A549 treated with AZD9567 at 1 μM for 4 hours (cell line): ENCODE measurements around the gene ARMH1. TPM values are rescaled to one million over a fixed set of nuclear protein-coding genes. Genes with fewer than 3 reads are reported as not detected.

Source experiments
- total RNA-seq: library from RNA; stranded (reverse); fragments of 200-300 nt; extraction: Qiagen RNA extraction; gene quantifications from 5 replicates; pipeline ENCODE4 v1.2.3, GENCODE V29; 2022; ENCODE audit not compliant: insufficient read depth

Gene ARMH1
- total RNA-seq: 0.62 to 1.5 TPM (median 0.89 TPM) in 4 of 5 replicates, not detected in the other

DNA sequence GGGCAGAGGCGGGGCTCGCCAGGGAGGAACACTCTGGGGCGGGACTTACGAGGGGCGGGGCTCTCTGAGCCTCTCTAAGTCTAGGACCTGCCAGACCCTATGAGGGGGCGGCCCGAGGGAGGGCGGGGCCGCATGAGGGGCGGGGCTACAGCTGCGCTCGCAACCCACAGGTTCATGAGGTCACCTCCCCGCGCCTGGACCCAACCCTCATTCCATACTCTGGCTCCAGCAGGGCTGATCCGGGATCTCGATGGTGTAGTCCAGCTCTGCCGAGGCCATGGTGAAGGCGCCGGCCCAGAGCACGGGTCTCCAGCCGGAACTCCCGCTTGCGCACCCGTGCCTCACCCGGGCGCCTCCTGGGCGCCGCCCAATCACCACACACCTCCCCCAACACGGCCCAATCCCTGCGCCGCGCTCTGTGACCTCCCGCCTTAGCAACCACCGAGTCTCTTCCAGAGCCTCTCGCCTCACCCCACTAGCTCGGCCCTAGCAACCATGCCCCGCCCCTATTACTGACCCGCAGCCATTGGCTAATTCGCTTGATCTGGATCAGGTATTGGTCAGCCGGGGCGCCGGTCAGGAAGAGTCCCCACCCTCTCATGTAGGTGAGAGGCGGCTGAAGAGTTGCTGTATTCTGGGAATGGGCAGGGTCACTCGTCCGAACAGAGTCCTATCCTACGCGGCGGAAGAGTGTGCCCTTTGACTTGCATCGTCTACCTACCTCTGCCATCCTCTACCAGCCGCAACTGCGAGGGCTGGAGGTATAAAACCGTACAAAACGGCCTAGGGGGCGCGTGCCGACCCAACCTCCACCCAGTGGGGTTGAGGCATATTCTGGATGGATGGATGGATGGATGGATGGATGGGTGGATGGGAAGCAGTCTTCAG, at the start of gene ARMH1, which contains the start of gene TMEM53:
Gene ARMH1 (plus strand): TSS at position 602 of the 888 bp plus-strand sequence. CDS start 14,984 bp downstream, outside the sequence.
Gene TMEM53 (minus strand): TSS at position 369 of the 888 bp plus-strand sequence. CDS start 90 bp downstream, at position 279.

GRCh38 chr1:44730741-44731512, 56.4 kb downstream of the ARMH1 start, which contains the start of gene RNU5D-1:
RNU5D-1 (minus strand) TSS chr1:44731170.

GRCh38 chr1:44739307-44740178, 65.0 kb downstream of the ARMH1 start, which contains the start of gene KIF2C:
KIF2C (plus strand) TSS chr1:44739837; CDS start chr1:44739933, 96 bp downstream.

Other genes starting within 250 kb of the ARMH1 start
- 10.0 to 19.2 TPM (median 10.5 TPM) in 5 replicates for gene TMEM53, start 233 bp upstream of the ARMH1 start, total RNA-seq
- not detected in 5 replicates for gene RNU5D-1, start 56.5 kb downstream of the ARMH1 start, total RNA-seq
- gene KIF2C, start 65.1 kb downstream of the ARMH1 start, total RNA-seq: 35.0 to 38.5 TPM (median 36.6 TPM) in 5 replicates
- 1,183 to 1,747 TPM (median 1,698 TPM) in 5 replicates for gene RPS8, start 100.8 kb downstream of the ARMH1 start, total RNA-seq
- gene BEST4, start 113.5 kb downstream of the ARMH1 start, total RNA-seq: 0.22 to 0.60 TPM (median 0.38 TPM) in 4 of 5 replicates, not detected in the other
- 18.2 to 22.8 TPM (median 20.4 TPM) in 5 replicates for gene PLK3, start 125.7 kb downstream of the ARMH1 start, total RNA-seq
- 0.49 to 0.94 TPM (median 0.80 TPM) in 4 of 5 replicates, not detected in the other for gene DYNLT4, start 132.6 kb downstream of the ARMH1 start, total RNA-seq
- gene BTBD19, start 133.8 kb downstream of the ARMH1 start, total RNA-seq: 2.0 to 3.2 TPM (median 2.7 TPM) in 4 of 5 replicates, not detected in the other
- gene PTCH2, start 168.5 kb downstream of the ARMH1 start, total RNA-seq: 0.21 to 0.91 TPM (median 0.30 TPM) in 5 replicates